Measurements from ENCODE around the gene UBA52. TPM values are rescaled to one million over a fixed set of nuclear protein-coding genes. Genes with fewer than 3 reads are reported as not detected.
A peak's percentile ranks its signal among the peaks of the same experiment; 100 is the strongest.
"Not testable (repeated sequence)": the region's sequence is repeated elsewhere in the genome, so short reads cannot be mapped to it uniquely, and the experiment has no call there.

UBA52 gene
- total RNA-seq = 100 to 1,000 TPM; 798 to 822 TPM
- long read RNA-seq, transcript UBA52-201 (5 exons, 572 nt) = major isoform, 35 of 100 reads
- long read RNA-seq, transcript UBA52-202 (5 exons, 2,845 nt) = minor isoform, 34 of 100 reads
- long read RNA-seq, transcript UBA52-209 (4 exons, 514 nt) = minor isoform, 12 of 100 reads
- long read RNA-seq, partial matches to known transcripts = 16 of 100 reads
- long read RNA-seq, other reads (novel, unspliced or antisense) = 3 of 100 reads

DNA sequence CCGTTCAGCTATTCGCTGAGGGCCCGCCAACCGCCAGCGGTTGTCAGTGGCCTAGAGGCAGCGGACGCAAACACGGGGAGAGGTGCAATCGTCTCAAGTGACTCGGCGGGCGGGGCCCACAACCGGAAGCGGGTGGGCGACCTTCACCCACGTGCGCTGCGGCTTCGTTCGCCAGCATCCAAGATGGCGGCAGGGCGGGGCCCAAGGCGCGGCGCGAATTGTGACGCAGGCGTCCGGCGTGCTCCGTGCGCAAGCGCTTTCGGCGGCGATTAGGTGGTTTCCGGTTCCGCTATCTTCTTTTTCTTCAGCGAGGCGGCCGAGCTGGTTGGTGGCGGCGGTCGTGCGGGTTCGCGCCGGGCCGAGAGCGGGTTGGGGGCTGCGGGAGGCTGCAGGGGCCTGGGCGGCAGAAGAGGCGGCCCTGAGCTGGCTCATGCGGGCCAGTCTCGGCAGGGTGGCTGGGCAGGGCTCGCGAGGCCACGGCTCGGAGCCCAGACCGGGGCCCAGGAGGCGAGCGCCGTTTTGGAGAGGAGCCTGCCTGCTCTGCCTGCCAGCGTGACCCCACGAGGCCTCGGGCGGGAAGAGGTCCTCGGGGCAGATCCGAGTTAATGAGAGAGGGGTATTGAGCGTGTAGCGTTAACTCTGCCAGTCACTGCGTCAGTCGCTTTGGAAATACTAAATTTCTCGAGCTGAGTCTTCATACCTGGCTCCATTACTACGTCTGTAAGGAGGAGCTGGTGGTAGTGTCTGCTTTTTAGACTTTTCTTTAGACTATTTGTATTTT is at the start of gene UBA52:
UBA52 (plus strand) TSS at position 294 of the 781 bp plus-strand sequence. CDS start 1,444 bp downstream, outside the sequence.
- DNase-seq (peak; percentile 98 to 99), ATAC-seq (peak; percentile 96)
- intact Hi-C loops (cut with DNase I, micrococcal nuclease) = no loop called here

DNA sequence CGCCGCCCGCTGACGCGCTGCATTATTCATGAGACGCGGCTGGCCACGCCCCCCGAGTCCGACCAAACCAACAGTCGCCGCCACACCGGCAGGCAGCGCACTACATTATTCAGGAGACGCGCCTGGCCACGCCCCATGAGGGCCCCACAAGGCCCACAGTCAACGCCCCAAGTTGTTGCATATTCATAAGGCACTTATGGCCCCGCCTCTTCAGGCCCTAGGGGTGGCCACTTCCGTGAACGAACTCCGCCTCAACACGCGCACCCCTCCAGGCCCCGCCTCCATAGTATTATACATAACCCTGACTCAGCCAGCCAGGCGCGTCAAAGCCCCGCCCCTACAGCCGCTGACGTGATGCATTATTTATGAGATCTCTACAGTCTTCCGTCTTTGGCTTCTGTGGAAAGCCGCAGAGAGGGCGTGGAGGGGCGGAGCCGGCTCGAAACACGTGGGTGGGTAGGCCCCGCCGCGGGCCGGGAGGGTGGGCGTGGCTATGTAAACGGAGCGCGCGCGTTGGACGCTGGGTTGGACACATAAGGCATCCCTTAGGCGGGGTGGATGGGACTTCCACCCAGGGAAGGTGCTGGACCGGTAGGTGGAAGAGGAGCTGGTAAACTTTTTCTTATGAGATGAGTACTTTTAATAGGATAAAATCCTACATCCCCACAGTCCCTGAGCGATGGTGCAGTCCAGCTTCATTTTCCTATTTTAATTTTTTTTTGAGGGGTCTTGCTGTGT is 49.4 kb upstream of the UBA52 start:
- intact Hi-C loops (cut with DNase I, micrococcal nuclease) = no loop called here
- DNase-seq = peak; percentile 100
- ATAC-seq = peak; percentile 84

DNA sequence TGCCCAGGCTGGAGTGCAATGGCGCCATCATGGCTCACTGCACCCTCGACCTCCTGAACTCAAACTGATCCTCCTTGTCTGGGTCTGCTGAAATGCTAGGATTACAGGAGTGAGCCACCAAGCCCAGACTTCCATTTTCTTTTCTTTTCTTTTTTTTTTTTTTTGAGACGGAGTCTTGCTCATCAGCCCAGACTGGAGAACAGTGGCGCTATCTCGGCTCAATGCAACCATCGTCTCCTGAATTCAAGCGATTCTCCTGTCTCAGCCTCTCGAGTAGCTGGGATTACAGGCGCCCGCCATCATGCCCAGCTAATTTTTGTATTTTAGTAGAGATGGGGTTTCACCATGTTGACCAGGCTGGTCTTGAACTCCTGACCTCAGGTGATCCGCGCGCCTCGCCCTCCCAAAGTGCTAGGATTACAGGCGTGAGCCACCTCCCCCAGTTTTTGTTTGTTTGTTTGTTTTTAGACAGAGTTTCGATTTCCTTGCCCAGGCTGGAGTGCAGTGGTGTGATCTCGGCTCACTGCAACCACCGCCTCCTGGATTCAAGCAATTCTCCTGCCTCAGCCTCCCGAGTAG is 48.7 kb upstream of the UBA52 start:
- DNase-seq; ATAC-seq; intact Hi-C loops (cut with DNase I, micrococcal nuclease): not testable (repeated sequence)

DNA sequence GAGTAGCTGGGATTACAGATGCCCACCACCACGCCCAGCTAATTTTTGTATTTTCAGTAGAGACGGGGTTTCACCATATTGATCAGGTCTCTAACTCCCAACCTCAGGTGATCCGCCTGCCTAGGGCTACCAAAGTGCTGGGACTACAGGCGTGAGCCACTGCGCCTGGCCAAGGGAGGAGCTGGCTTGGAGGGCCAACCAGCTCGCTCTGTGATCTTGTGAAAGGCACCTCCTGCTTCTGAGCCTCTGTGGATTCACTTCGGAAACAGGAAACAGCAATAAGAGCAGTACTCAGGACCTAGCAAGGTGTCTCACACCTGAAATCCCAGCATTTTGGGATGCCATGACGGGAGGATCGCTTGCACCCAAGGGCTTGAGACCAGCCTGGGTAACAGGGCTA is 47.8 kb upstream of the UBA52 start:
- ATAC-seq = no peak
- intact Hi-C loops (cut with DNase I, micrococcal nuclease) = no loop called here
- no peak for DNase-seq

DNA sequence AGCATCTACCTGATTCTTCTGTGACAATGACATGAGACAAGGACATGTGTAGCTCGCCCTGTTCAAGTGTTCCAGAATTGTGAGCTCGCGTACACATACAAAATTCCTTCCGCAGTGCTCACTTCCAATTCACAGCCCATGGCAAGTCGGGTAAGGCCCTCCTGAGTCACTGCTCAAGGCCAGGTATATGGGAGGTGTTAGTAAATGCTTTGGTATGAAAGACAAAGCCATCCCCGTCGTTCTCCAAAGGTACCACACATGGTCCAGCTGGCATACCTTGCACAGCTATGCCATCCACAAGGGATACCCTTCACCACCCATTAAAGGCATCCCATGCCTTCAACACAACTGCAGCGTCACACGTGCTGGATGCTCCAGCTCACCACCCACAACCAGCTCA is 45.3 kb upstream of the UBA52 start:
- ATAC-seq (no peak), DNase-seq (no peak)
- intact Hi-C loops (cut with DNase I, micrococcal nuclease) = no loop called here

DNA sequence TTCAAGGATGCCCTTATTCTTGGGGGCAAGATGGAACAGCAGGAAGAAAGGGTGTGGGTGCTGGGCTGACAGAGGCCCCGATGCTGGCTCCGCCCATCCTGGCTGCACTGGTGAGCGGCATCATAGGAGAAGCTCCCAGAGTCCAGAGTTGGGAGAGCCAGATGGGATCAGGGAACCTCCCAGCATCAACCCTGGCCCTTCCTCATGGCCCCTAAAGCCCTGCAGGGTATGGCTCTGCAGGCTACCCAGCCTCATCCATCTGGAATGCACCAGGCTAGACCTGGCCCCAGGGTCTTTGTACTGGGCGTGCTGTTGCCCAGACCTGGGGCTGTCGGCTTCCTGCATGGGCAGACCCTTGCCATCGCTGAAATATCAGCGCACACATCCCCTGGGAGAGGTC is 41.9 kb upstream of the UBA52 start:
- DNase-seq (no peak), ATAC-seq (peak; percentile 20)
- intact Hi-C loops (cut with DNase I, micrococcal nuclease) = no loop called here

GRCh38 chr19:18531485-18531884 is 40.2 kb upstream of the UBA52 start:
- intact Hi-C loops (cut with DNase I, micrococcal nuclease) = no loop called here
- DNase-seq = no peak
- ATAC-seq = no peak

- DNase-seq = no peak
- no peak for ATAC-seq
- intact Hi-C loops (cut with DNase I, micrococcal nuclease) = no loop called here
These were observed 39.3 kb upstream of the UBA52 start for GRCh38 chr19:18532168-18532890.

DNA sequence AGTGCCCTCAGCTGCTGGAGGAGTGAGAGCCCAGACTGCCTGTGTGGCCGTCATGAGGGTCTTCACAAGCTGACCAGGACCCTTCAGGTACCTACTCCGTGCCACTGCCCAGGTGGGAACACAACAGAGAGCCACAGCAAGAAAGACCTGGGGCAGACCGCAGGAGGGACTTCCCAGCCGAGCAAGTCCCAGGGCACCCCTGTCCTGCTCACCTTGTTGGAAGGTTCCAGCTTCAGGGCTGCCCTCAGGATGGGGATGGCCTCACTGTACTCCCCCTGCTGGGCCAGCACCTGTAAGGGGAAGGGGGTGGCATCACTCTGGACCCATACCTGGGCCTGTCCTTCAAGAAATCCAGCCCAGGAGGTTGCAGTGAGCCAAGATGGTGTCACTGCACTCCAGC is 38.6 kb upstream of the UBA52 start:
- intact Hi-C loops (cut with DNase I, micrococcal nuclease) = no loop called here
- ATAC-seq = no peak
- no peak for DNase-seq

DNA sequence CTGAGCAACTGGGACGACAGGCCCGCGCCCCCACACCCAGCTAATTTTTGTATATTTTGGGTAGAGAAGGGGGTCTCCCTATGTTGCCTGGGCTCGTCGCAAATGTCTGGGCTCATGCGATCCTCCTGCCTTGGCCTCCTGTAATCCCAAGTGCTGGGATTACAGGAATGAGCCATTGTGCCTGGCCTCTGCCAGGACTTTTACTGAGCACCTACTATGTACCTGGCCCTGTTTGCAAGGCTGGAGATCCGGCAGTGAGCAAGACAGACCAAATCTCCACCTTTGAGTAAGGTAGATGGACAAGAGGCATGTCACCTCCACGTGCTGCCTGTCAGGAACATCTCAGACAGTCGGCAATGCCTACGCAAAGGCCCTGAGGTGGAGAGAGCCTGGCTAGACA is 35.2 kb upstream of the UBA52 start:
- intact Hi-C loops (cut with DNase I, micrococcal nuclease) = no loop called here
- DNase-seq = no peak
- no peak for ATAC-seq

GRCh38 chr19:18537431-18537830 is 34.2 kb upstream of the UBA52 start:
- intact Hi-C loops (cut with DNase I, micrococcal nuclease) = no loop called here
- no peak for ATAC-seq
- no peak for DNase-seq

DNA sequence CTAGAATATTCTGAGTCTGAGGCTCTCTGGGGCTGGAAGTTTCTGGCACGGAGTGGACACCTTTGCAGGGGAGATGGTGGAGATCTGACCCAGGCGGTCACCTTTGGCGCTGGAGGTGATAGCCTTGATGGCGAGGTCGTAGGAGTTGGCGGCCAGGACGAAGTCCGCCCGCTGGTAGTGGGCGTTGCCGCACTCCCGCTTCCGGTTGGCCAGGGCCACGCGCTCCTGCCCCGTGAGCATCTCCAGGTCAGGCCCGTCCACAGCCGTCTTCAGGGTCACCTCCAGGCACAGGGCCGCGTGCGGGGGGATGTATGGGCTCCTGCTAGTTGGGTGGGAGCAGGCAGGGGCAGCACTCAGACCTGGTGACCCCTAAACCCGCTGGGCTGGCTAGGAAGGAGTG is 33.5 kb upstream of the UBA52 start:
- ATAC-seq (no peak), DNase-seq (no peak)
- intact Hi-C loops (cut with DNase I, micrococcal nuclease) = no loop called here

DNA sequence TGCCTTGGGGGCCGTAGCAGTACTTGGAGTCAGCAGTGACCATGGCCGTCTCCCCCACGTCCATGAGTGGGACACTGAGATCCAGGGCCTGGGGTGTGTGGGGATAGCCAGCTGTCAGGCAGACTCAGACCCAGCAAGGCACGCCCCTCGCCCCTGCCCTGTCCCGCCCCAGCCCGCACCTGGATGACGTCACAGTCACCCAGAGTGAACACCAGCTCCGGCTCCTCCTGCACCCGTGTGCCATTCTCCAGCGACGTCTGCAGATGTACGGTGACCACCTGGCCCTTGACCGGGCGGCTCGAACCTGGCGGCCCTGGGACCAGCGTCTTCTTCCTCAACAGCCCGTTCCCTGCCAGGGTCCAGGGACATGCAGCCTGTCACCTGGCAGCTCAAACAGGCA is 32.3 kb upstream of the UBA52 start:
- DNase-seq = no peak
- intact Hi-C loops (cut with DNase I, micrococcal nuclease) = no loop called here
- no peak for ATAC-seq

- DNase-seq; ATAC-seq; intact Hi-C loops (cut with DNase I, micrococcal nuclease): not testable (repeated sequence)
These were observed 31.5 kb upstream of the UBA52 start for GRCh38 chr19:18540200-18540599.

- DNase-seq = no peak
- intact Hi-C loops (cut with DNase I, micrococcal nuclease) = no loop called here
- ATAC-seq = no peak
These were observed 30.2 kb upstream of the UBA52 start for GRCh38 chr19:18541258-18541991.

DNA sequence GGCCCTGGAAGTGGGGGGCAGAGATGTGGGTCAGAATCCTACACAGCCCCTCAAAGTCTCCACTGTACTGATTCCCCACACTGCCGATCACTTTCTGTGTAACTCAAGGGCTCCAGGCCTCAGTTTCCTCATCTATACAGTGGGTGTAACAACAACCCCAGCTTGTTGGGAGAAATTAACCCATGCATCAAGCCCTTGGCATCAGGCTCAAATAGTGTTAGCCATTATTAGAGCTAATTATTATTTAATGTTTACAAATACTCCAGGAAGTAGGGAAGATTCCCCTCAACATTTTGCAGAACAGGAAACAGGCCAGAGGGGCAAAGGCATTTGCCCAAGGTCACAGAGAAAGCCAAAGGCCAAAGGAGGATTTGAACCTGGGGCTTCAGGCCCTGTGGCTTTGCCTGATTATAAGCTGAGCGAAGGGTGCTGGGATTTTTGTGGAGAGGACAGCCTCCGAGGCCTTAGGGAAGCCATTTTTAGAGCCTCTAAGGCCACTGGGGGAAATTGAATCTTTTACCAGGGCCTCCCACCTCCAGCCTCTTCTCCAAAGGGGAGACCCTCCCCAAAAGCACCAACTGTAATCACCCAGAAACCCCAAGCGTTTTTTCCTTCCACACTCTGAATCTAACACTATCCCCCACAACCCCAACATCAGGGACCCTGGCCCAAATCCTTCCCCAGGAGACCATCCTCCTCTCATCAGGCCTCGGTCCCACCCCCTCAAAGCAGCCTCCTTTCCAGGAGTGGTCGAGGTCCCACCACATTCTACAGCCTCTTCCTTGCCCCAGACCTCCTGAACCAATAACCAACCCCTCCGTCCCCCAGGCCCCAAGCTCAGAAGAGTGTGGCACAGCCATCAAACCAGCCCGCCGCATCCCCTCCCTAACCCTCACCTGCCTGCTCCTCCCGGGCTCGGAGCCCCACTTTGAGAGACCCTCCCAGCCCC is 29.4 kb upstream of the UBA52 start:
- DNase-seq = no peak
- ATAC-seq = no peak
- intact Hi-C loops (cut with DNase I, micrococcal nuclease) = no loop called here
